ENCODE measurements around the gene GNAQ. TPM values are rescaled to one million over a fixed set of nuclear protein-coding genes. Genes with fewer than 3 reads are reported as not detected.

GNAQ gene
- polyA plus RNA-seq, 1 donor (not counting 4 experiments of a cell fraction or from before 2014, with no cell fraction given) = 64.3 TPM

DNA sequence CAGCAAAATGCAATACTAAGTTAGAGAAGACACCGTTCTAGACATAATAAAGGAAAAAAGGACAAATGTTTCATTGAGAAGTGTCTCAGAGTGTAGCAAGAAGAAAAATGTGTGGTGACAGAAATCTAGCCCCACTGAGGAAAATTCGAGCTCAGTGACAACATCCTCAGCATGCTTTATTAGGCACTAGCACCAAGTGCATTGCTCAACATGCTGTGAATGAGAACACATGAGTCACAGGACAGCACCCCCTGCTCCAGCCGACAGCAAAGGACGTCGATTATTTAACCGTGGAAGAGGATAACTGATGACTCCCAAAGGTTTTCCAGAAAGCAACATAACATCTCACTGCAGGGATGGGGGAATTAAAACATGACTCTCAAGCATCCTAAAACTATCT, 182.7 kb downstream of the GNAQ start:
- no peak overlapping the region for H2AFZ ChIP-seq (ENCODE audit: control insufficient read depth, low read length)
- no peaks in the 10 kb centered on the region for H4K20me1 ChIP-seq (ENCODE audit: control insufficient read depth, extremely low read depth, insufficient read depth, low read length)
- no peak overlapping the region for H3K4me3 ChIP-seq (ENCODE audit: control insufficient read depth in 2 of 3, extremely low read depth in 1 of 3, insufficient read depth in 2 of 3, low read depth in 1 of 3, low read length in 3 of 3)
- no peak for TF ChIP-seq EZH2 (IDR thresholded peaks at IDR 0.05; ENCODE audit: low read length)
- TF ChIP-seq CTCF (optimal IDR thresholded peaks at IDR 0.05 in 1 of 3, IDR thresholded peaks at IDR 0.05 in 1 of 3, conservative IDR thresholded peaks at IDR 0.05 in 1 of 3; ENCODE audit: extremely low read depth in 1 of 3, insufficient read depth in 2 of 3, low read length in 3 of 3) = no peak
- no peaks in the 10 kb centered on the region for H3K27me3 ChIP-seq (ENCODE audit: control insufficient read depth, extremely low read depth, insufficient read depth, low read length)
- H3K27ac ChIP-seq (ENCODE audit: control insufficient read depth, insufficient read depth, low read length) = no peak overlapping the region
- H3K9me3 ChIP-seq (ENCODE audit: control insufficient read depth, low read depth, low read length) = no peaks in the 10 kb centered on the region
- DNase-seq (ENCODE audit: low read depth, low spot score) (no peak), FAIRE-seq (no peak)
- peaks cover 13% of the 10 kb centered on the region for H3K4me1 ChIP-seq (ENCODE audit: control insufficient read depth, extremely low read depth, insufficient read depth, low read length)
- peaks cover 0 to 1% of the 10 kb centered on the region in 2 experiments for H3K36me3 ChIP-seq (ENCODE audit: control insufficient read depth in 2 of 2, extremely low read depth in 1 of 2, insufficient read depth in 2 of 2, low read length in 2 of 2)
- H3K79me2 ChIP-seq (ENCODE audit: control insufficient read depth, insufficient read depth, low read length) = peaks cover 14% of the 10 kb centered on the region
- H3K4me2 ChIP-seq (ENCODE audit: control insufficient read depth, extremely low read depth, insufficient read depth, low read depth, low read length) = no peak overlapping the region
- dilution Hi-C loops (cut with MboI; ENCODE audit: extremely low pct_ligation_motif_present, low sequenced_read_pairs) = no loop called here
- no peak overlapping the region for H3K9ac ChIP-seq (ENCODE audit: control insufficient read depth, extremely low read depth, insufficient read depth, low read length)
- H3K9me1 ChIP-seq (ENCODE audit: control insufficient read depth, extremely low read depth, insufficient read depth, low read length) = peaks cover 2% of the 10 kb centered on the region

- no peak for FAIRE-seq
- peaks cover 14% of the 10 kb centered on the region for H3K79me2 ChIP-seq (ENCODE audit: control insufficient read depth, insufficient read depth, low read length)
- no peak overlapping the region for H3K4me3 ChIP-seq (ENCODE audit: control insufficient read depth in 2 of 3, extremely low read depth in 1 of 3, insufficient read depth in 2 of 3, low read depth in 1 of 3, low read length in 3 of 3)
- peaks cover 13% of the 10 kb centered on the region for H3K4me1 ChIP-seq (ENCODE audit: control insufficient read depth, extremely low read depth, insufficient read depth, low read length)
- H2AFZ ChIP-seq (ENCODE audit: control insufficient read depth, low read length) = no peak overlapping the region
- no peaks in the 10 kb centered on the region for H3K9me3 ChIP-seq (ENCODE audit: control insufficient read depth, low read depth, low read length)
- H3K4me2 ChIP-seq (ENCODE audit: control insufficient read depth, extremely low read depth, insufficient read depth, low read depth, low read length) = no peak overlapping the region
- H3K36me3 ChIP-seq (ENCODE audit: control insufficient read depth in 2 of 2, extremely low read depth in 1 of 2, insufficient read depth in 2 of 2, low read length in 2 of 2) = peaks cover 0 to 1% of the 10 kb centered on the region in 2 experiments
- H3K27ac ChIP-seq (ENCODE audit: control insufficient read depth, insufficient read depth, low read length) = no peak overlapping the region
- dilution Hi-C loops (cut with MboI; ENCODE audit: extremely low pct_ligation_motif_present, low sequenced_read_pairs) = no loop called here
- H3K9me1 ChIP-seq (ENCODE audit: control insufficient read depth, extremely low read depth, insufficient read depth, low read length) = peaks cover 2% of the 10 kb centered on the region
- no peaks in the 10 kb centered on the region for H4K20me1 ChIP-seq (ENCODE audit: control insufficient read depth, extremely low read depth, insufficient read depth, low read length)
- TF ChIP-seq EZH2 (IDR thresholded peaks at IDR 0.05; ENCODE audit: low read length) = no peak
- no peak for DNase-seq (ENCODE audit: low read depth, low spot score)
- H3K27me3 ChIP-seq (ENCODE audit: control insufficient read depth, extremely low read depth, insufficient read depth, low read length) = no peaks in the 10 kb centered on the region
- no peak overlapping the region for H3K9ac ChIP-seq (ENCODE audit: control insufficient read depth, extremely low read depth, insufficient read depth, low read length)
Observed at GRCh38 chr9:77848404-77848803, 183.2 kb downstream of the GNAQ start.

GRCh38 chr9:77847626-77848025, 184.0 kb downstream of the GNAQ start:
- Histone ChIP-seq H2AFZ (ENCODE audit: control insufficient read depth, low read length) (no peak overlapping the region), H3K4me1 (ENCODE audit: control insufficient read depth, extremely low read depth, insufficient read depth, low read length) (peaks cover 13% of the 10 kb centered on the region), H3K27me3 (ENCODE audit: control insufficient read depth, extremely low read depth, insufficient read depth, low read length) (no peaks in the 10 kb centered on the region), H3K9ac (ENCODE audit: control insufficient read depth, extremely low read depth, insufficient read depth, low read length) (no peak overlapping the region), H4K20me1 (ENCODE audit: control insufficient read depth, extremely low read depth, insufficient read depth, low read length) (no peaks in the 10 kb centered on the region), H3K27ac (ENCODE audit: control insufficient read depth, insufficient read depth, low read length) (no peak overlapping the region), H3K9me3 (ENCODE audit: control insufficient read depth, low read depth, low read length) (no peaks in the 10 kb centered on the region), H3K4me3 (ENCODE audit: control insufficient read depth in 2 of 3, extremely low read depth in 1 of 3, insufficient read depth in 2 of 3, low read depth in 1 of 3, low read length in 3 of 3) (no peak overlapping the region), H3K9me1 (ENCODE audit: control insufficient read depth, extremely low read depth, insufficient read depth, low read length) (peaks cover 2% of the 10 kb centered on the region), H3K36me3 (ENCODE audit: control insufficient read depth in 2 of 2, extremely low read depth in 1 of 2, insufficient read depth in 2 of 2, low read length in 2 of 2) (peaks cover 0 to 1% of the 10 kb centered on the region in 2 experiments), H3K79me2 (ENCODE audit: control insufficient read depth, insufficient read depth, low read length) (peaks cover 14% of the 10 kb centered on the region), H3K4me2 (ENCODE audit: control insufficient read depth, extremely low read depth, insufficient read depth, low read depth, low read length) (peak overlapping the region; percentile 22)
- no peak for TF ChIP-seq EZH2 (IDR thresholded peaks at IDR 0.05; ENCODE audit: low read length)
- no peak for TF ChIP-seq CTCF (optimal IDR thresholded peaks at IDR 0.05 in 1 of 3, IDR thresholded peaks at IDR 0.05 in 1 of 3, conservative IDR thresholded peaks at IDR 0.05 in 1 of 3; ENCODE audit: extremely low read depth in 1 of 3, insufficient read depth in 2 of 3, low read length in 3 of 3)
- FAIRE-seq (no peak), DNase-seq (ENCODE audit: low read depth, low spot score) (no peak)
- dilution Hi-C loops (cut with MboI; ENCODE audit: extremely low pct_ligation_motif_present, low sequenced_read_pairs) = no loop called here

Data from keratinocyte (primary cell).